ENCODE measurements around the gene PPP1R15A.
"Not testable (repeated sequence)": the region's sequence is repeated elsewhere in the genome, so short reads cannot be mapped to it uniquely, and the experiment has no call there.

PPP1R15A gene

GRCh38 chr19:48881741-48882657 lies 9.8 kb downstream of the PPP1R15A start:
- DNase-seq, result no peak

- no peak for DNase-seq
Observed at GRCh38 chr19:48883726-48884125, 11.5 kb downstream of the PPP1R15A start.

GRCh38 chr19:48887861-48888612 lies 15.8 kb downstream of the PPP1R15A start:
- DNase-seq, result no peak

- DNase-seq, result not testable (repeated sequence)
Observed at GRCh38 chr19:48889496-48889895, 17.3 kb downstream of the PPP1R15A start.

- DNase-seq, result no peak
Observed at GRCh38 chr19:48890551-48890950, 18.3 kb downstream of the PPP1R15A start.

GRCh38 chr19:48895226-48895625 lies 23.0 kb downstream of the PPP1R15A start:
- DNase-seq, result no peak

GRCh38 chr19:48896191-48896720 lies 24.0 kb downstream of the PPP1R15A start:
- peak; percentile 40 for DNase-seq

- no peak for DNase-seq
Observed at GRCh38 chr19:48897181-48897580, 25.0 kb downstream of the PPP1R15A start.

- not testable (repeated sequence) for DNase-seq
Observed at GRCh38 chr19:48899386-48899749, 27.1 kb downstream of the PPP1R15A start.

GRCh38 chr19:48899781-48900476 lies 27.7 kb downstream of the PPP1R15A start, which contains the start of gene NUCB1:
Gene NUCB1 (plus strand): TSS chr19:48900312. CDS start chr19:48900797, 485 bp downstream.
- peak; percentile 99 for DNase-seq

- DNase-seq, result peak; percentile 29
Observed at GRCh38 chr19:48900477-48901406, 28.5 kb downstream of the PPP1R15A start.

GRCh38 chr19:48902291-48902690 lies 30.1 kb downstream of the PPP1R15A start:
- DNase-seq, result not testable (repeated sequence)

GRCh38 chr19:48903788-48904187 lies 31.6 kb downstream of the PPP1R15A start:
- DNase-seq, result not testable (repeated sequence)

GRCh38 chr19:48905664-48906063 lies 33.4 kb downstream of the PPP1R15A start:
- DNase-seq, result no peak

- no peak for DNase-seq
Observed at GRCh38 chr19:48906324-48906723, 34.1 kb downstream of the PPP1R15A start.

- DNase-seq, result no peak
Observed at GRCh38 chr19:48907671-48908070, 35.5 kb downstream of the PPP1R15A start.

- not testable (repeated sequence) for DNase-seq
Observed at GRCh38 chr19:48909424-48910077, 37.3 kb downstream of the PPP1R15A start.

- no peak for DNase-seq
Observed at GRCh38 chr19:48910803-48911202, 38.6 kb downstream of the PPP1R15A start.

GRCh38 chr19:48913114-48913889 lies 41.1 kb downstream of the PPP1R15A start:
- peak; percentile 23 for DNase-seq

GRCh38 chr19:48914181-48914580 lies 42.0 kb downstream of the PPP1R15A start:
- DNase-seq, result no peak

All from EL (cell line).